GM21786 (cell line): ENCODE measurements around the gene NCK1.
A peak's percentile ranks its signal among the peaks of the same experiment; 100 is the strongest.

ENCODE experiments used
- ATAC-seq: cut with Tn5 transposase; IDR thresholded peaks from one replicate; pipeline ENCODE4 v1.9.1; 2021; ENCODE audit not compliant: unreplicated experiment

NCK1 gene

DNA sequence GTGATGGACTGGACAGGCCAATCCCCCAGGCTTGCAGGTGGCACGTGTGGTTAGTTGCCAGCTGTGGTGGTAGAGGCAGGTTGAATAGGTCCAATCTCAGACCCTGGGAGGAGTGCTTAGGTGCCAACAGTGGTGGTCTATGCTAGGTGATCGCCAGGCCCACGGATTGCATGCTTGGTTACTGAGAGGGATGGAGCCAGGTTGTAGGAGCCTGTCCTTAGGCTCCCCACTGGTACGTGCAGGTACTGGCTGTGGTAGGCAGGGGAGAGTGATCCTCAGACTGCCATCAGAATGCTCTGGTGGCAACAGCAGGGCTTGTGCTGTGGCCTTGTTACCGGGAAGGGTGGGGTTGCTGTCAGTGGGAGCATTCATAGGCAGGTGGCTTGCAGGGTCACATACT lies 44.7 kb downstream of the NCK1 start:
- no peak for ATAC-seq

DNA sequence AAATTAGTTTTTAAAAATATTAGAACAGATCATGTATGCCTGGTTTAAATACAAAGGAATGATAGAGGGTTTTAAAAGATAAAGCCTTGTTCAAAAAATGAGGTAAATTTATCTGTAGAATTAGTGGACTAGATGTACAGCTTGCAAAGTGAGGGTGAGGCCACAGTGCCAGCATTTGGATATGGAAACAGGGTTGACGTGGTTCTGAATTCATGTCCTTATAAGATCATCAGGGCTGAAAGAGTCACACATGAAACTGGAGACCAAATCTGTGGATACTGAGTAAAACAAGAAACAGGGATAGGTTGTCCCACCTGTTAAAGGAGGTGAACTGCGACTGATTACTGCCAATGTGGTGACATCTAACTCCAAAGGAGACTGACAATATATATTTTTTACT lies 46.3 kb downstream of the NCK1 start:
- no peak for ATAC-seq

DNA sequence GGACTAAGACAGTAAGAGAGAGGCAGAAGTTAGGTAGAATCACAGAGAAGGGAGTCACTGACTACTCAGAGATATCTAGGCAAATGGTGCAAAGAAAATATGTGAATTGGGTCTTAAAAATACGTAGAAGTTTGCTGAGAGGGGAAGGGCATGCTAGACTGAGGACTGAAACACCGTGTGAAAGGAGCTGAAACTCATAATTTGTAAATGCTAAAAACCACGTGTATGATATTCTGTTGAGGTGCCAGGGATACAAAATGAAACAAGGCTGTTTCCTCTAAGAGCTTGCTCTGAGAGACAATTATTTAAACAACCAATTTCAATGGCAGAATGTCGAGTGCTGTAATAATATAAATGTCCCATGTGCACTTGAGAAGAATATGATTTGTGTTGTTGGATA lies 47.2 kb downstream of the NCK1 start:
- ATAC-seq: no peak

DNA sequence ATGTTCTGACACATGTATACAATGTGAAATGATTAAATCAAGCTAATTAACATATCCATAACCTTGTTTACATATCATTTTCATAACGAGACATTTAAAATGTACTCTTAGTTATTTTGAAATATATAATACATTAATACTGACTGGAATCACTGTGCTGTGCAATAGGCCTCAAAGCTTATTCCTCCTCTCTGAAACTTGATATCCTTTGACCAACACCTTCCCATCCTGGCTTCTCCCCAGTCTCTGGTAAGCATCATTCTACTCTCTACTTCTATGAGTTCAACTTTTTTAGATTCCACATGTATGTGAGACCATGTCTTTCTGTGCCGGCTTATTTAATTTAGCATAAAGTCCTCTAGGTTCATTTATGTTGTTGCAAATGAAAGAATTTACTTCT lies 48.7 kb downstream of the NCK1 start:
- ATAC-seq: no peak

DNA sequence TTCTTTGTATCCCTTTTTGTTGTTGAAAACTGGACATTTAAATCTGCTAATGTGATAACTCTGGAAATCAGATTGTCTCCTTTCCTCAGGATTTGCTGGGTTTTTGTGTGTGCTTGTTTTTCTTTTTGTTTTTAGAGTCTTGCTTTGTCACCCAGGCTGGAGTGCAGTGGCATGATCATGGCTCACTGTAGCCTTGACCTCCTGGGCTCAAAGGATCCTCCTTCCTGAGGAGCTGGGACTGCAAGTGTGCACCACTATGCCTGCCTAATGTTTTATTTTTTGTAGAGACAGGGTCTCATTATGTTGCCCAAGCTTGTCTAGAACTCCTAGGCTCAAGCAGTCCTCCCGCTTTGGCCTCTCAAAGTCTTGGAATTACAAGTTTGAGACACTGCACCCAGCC lies 51.2 kb downstream of the NCK1 start:
- ATAC-seq: no peak

DNA sequence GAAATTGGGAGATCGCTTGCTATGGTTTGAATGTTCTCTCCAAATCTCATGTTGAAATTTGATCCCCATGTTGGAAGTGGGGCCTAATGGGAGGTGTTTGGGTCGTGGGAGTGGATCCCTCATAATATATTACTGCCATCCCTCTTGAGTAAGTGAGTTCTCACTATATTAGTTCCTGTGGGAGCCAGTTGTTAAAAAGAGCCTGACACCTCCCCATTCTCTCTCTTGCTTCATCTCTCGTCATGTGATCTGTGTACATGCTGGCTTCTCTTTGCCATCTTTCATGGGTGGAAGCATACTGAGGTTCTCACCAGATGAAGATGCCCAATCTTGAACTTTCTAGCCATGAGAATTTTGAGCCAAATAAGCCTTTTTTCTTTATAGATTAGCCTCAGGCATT lies 52.7 kb downstream of the NCK1 start:
- ATAC-seq: no peak

DNA sequence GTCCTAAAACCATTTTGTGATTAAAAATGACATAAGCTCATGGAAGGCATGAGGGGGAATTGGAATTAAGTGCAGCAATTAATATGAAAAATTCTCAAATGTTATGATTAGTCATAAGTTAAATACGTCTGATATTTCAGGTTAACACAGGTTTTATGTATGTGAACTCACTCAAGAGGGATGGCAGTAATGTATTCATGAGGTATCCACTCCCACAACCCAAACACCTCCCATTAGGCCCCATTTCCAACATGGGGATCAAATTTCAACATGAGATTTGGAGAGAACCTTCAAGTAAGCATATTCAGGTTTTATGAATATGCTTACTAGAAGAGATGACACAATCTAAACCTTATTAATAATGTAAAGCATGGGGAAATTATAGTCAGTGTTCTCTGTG lies 54.2 kb downstream of the NCK1 start:
- ATAC-seq: no peak

DNA sequence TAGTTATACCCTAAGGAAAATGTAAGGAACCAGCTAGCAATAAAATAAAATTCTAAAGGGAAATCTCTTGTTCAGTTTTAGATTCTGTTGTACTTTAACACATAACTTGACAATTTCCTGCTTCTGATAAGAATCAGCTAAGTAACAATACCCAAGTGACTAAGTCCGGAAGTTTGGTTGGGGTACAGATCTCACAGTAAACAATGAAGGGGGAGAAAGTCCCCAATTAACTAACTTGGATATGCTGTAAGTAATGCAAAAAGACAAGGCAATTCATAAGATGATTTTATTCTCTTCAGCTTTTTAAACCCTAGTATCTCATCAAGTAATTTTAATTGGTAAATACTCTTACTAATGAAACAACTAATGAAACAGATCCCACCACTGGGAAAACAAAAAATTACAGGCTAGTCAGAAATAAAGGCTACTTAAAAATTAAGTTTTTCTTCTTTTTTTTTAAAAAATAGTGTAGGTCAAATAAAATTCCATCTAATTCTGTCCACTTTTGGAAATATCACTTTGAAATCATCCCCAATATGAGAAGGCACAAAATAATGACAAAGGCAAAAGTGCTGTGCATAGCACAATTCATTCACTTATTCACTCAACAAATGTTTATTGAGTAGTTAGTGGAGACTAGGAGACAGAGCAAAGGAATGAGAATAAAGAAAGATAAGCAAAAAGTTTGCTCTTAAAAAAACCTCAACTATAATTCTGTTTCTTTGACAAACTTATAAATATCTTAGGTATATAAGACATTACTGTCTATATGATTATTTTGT lies 58.0 kb downstream of the NCK1 start:
- peak; percentile 60 for ATAC-seq

DNA sequence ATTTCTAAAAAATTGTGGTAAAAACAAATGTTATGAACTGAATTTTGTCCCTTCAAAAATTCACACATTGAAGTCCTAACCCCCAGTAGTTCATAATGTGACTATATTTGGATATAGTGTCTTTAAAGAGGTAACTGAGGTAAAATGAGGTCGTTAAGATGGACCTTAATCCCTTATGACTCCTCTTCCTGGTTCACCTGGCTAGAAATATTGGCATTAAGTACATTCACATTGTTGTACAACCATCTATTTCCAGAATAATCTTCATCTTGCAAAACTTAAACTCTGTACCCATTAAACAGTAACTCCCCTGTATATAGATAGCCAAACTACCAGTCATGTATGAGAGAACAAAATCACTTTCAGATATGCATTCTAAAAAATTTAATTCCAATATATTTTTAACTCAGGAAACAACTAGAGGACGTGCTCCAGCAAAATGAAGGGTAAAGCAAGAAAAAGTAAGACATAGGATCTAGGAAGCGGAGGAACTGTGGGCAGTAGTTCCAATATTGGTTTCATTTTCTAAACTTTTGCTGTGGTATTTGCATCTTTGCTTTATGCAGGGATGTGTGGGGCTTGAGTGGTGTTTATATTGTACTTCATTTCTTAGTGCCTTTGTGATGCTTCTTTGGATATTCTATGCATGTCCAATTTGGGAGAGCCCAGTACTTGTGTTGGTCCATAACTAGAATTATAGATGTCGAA lies 59.0 kb downstream of the NCK1 start:
- no peak for ATAC-seq

DNA sequence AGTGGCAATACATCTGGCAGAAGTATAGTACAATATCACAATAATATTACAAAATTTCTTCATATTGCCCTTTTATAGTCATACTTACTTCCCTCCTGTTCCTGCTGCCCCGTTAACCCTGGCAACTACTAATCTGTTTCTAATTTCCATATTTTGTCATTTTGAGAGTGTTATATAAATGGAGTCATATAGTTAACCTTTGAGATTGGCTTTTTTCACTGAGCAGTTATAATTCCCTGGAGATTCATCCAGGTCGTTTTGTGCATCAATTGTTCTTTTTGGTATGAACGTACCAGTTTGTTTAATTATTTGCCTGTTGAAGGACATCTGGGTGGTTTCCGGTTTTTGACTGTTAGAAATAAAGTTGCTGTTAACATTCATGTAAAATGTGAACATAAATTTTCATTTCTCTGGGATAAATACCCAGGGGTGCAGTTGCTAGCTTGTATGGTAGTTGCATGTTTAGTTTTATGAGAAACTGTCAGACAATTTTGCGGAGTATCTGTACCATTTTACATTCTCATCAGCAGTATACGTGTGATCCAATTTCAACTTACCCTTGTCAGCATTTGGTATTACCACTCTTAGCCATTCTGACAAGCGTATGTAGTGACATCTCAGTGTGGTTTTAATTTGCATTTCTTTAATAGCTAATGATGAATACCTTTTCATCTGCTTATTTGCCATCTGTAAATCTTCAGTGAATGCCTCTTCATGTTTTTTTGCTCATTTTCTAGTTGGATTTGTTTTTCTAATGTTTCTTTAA lies 63.6 kb downstream of the NCK1 start:
- ATAC-seq: peak; percentile 41

DNA sequence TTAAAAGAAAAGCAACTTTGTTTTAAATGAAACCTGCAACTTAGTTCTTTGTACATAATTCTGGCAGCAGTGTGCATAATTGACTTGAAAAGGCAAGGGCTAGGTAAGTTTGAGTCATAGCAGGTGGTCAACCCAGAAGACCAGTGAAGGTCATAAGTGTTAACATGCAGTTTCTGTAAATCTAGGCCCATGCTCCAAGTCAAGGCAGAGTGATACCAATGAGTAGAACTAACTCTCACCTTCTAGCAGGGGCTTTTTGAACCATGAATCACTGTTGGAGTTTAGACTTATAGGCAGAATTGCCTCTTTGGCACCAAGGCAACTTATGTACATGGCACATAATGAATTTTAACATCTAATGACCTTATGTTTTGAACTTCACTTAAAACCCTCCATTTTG lies 66.2 kb downstream of the NCK1 start:
- ATAC-seq: no peak

DNA sequence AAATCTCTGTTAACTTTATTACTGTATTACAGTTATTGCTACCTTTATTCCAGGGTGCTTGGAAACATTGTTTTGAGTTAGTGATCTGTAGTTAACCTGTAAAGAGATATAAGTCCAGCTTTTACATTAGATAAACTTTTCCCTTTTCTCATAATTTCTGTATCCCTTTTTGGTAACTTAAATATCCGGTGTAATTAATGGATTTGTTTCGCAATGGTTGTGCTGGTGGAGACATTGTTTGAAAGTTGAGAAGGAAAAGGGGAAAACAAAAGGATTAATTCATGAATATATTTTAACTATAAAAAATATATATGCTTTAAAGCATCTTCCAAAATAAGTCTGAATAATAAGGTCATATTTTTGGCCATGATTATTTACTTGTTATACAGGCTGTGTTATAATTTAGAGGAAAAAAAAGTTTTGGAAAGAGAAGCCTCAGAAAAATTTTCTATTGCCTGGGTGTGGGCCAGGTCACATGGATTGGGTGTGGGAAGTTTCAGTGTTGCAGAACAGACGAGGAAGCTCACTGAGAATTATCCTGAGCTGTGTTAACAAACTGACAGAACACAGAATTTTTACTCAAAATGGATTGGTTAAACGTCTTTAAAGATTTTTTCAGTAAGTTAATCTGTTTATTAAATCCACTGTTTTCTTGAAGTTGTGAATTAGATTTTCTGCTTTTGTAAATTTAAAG lies 68.1 kb downstream of the NCK1 start:
- no peak for ATAC-seq

DNA sequence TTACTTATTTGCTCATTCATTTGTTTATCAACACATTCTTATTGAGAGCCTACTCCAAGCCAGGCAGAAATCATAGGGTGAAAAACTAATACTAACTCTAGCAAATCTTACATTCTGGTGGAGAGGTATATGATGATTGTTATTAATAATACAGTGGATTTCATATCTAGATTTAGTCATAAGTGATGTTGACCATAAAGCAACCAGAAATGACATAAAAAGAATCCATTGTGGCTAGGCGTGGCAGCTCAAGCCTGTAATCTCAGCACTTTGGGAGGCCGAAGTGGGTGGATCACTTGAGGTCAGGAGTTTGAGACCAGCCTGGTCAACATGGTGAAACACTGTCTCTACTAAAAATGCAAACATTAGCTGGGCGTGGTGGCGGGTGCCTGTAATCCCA lies 69.6 kb downstream of the NCK1 start:
- no peak for ATAC-seq

DNA sequence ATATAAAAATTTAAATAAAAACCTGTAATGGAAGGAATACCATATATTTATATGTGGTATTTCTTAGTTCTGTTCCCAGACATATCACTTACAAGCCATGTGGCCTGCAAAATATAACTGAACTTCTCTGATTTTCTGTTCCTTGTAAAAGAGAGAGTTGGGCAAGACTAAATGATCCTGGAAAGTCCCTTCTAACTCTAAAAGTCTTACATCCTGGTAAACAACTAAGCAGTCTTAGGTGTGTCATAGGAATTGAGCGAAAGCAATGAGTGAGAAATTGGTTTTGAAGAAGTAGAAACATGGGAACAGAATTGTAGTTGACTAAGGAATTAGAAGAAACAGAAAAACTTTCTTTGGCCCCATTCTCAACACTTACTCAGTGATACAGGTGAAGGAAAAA lies 70.5 kb downstream of the NCK1 start:
- ATAC-seq: no peak

DNA sequence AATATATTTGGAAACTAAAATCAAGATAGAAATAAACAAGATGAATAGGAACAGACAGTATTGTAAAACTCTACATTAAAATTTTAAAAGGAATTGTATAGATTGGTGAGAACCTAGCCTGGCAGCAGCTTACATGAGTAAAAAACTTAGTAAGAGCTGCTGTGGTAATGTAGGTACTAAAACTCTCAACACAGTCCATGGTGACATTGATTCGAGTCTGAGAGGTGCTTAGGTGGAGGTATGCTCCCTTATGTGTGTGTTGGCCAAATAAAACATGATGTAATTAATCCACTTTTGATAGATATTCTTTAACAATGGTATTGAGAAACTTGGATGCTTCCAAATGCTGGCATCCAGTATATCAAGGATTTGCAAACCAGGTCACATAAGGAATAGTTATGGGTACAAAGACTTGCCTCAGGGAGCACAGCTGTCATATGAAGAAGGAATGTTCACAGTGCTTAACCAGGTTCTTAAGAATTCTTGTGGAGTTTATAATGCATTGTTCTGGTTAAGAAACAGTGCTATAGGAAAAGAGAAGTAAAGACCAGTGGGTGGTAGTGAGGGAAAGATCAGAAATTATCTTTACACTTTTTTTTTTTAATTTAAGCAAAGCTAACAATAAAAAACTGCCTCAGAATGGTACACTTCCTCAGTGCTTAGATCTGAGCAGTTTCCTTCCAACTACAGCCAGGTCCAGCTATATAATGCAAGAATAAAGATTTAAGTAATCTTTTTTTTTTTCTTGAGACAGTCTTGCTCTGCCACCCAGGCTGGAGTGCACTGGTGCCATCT lies 71.2 kb downstream of the NCK1 start:
- ATAC-seq: no peak

DNA sequence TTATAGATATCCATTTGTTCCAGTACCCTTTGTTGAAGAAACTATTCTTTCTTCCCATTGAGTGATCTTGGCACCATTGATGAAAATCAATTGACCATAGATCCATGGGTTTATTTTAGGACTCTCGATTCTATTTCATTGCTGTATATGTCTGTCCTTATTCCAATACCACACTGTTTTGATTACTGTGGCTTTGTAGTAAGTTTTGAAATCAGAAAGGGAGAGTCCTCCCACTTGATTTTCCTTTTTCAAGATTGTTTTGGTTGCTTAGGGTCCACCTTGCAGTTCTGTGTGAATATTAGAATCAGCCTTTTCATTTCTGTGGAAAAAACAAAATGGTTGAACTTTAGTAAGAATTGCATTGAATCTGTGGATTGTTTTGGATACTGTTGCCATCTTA lies 75.2 kb downstream of the NCK1 start:
- no peak for ATAC-seq

DNA sequence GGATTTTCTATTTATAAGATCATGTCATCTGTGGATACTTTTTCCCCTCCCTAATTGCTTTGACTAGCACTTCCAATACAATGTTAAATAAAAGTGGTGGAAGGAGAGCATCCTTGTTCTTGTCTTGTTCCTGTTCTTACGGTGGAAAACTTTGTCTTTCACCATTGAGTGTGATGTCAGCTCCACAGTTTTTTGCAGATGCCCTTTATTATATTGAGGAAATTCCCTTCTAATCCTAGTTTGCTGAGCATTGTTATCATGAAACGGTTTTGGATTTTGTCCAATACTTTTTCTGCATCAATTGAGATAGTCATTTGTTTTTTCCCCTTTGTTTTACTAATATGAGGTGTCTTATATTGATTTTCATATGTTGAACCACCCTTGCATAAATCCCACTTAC lies 75.8 kb downstream of the NCK1 start:
- ATAC-seq: no peak

DNA sequence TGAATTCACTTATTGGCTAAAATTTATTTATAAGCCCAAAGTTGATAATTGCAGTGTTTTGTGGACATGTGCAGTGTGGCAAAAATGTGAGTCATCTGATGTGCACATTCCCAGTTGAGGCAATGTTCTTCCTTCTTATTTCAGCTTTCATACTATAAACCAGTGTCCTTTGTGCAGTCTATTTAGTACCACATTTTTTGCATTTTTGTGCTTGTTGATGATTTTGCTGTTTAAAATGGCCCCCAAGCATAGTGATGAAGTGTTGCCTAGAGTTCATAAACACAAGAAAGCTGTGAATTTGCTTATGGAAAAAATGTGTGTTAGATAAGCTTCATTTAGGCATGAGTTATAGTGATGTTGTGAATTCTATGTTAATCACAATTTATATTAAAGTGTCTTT lies 76.3 kb downstream of the NCK1 start:
- ATAC-seq: no peak

DNA sequence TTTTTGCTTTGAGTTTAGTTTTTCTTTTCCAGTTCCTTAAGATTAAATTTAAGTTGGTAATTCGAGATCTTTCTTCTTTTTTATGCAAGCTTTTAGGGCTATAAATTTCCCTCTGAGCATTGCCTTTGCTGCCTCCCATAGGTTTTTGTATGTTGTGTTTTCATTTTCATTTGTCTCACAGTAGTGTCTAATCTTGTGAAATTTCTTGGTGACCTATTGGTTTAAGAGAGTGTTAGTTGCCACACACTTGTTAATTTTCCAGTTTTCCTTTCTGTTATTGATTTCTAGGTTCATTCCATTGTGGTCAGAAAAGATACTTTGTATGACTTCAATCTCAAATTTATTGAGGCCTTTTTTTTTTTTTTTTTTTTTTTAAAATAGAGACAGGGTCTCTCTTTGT lies 77.5 kb downstream of the NCK1 start:
- ATAC-seq: no peak

DNA sequence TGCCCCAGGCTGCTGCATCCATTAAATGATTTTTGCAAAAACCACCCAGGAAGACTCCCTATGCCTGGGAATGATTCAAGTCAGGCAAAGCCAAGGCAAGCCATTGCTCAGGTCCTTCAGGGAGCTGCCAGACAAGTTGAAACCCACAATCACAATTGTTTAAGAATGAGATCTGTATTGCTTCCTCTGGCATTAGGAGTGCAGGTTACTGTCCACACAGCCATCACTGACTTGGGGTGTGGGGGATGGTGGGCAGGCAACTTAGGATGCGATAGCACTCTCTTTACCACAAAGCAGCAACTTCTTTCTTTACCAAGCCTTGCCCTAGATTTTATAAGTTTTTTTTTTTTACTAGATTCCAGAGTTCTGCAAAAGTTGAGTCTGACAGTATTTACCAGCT lies 80.8 kb downstream of the NCK1 start:
- ATAC-seq: no peak

DNA sequence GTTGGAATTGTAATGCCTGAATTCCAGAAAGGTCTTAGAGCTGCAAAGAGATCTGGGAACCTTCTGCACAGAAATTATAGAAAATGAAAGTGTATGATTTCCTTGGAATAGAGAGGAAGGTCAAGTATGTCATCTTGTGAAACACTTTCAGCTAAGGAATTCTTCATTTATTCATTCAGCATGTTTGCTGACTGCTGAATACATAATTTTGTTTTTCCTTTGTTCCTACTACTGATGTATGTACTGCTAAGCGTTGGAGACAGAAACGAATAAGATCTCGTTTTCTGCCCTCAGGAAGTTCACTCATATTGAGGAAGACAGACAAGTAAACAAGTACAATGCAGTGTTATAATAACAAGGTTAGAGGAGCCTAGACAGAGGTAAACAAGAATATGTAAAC lies 81.4 kb downstream of the NCK1 start:
- ATAC-seq: no peak
